Cardiac muscle cell (in vitro differentiated cells and primary cell): ENCODE measurements around the gene ESPNL. TPM values are rescaled to one million over a fixed set of nuclear protein-coding genes. Genes with fewer than 3 reads are reported as not detected.
"Not testable (repeated sequence)": the region's sequence is repeated elsewhere in the genome, so short reads cannot be mapped to it uniquely, and the experiment has no call there.

Source experiments
- DNase-seq, 2 donors: peaks; one replicate each; pipeline versions ENCODE4 v3.0.0 to v3.0.0-alpha.2; 2010 to 2017; ENCODE audit warnings: low read depth in 1 of 2, low spot score in 1 of 2
- H3K27ac ChIP-seq: fragments of 200-600 bp; sonication (generic); 2 replicates; pipeline ENCODE4 v1.5.1; 2016
- H3K27me3 ChIP-seq: fragments of 200-600 bp; sonication (generic); 2 replicates; pipeline ENCODE4 v1.6.0; 2016; ENCODE audit warnings: control low read depth
- H3K36me3 ChIP-seq: fragments of 200-600 bp; sonication (generic); 2 replicates; pipeline ENCODE4 v1.5.1; 2016; ENCODE audit warnings: control low read depth
- H3K4me1 ChIP-seq: fragments of 200-600 bp; sonication (generic); 2 replicates; pipeline ENCODE4 v1.8.1; 2017; ENCODE audit warnings: low read depth, mild to moderate bottlenecking, mixed run types
- H3K4me3 ChIP-seq: fragments of 200-600 bp; sonication (generic); 2 replicates; pipeline ENCODE4 v1.5.1; 2016; ENCODE audit warnings: mild to moderate bottlenecking
- H3K9me3 ChIP-seq: fragments of 200-600 bp; sonication (generic); 2 replicates; pipeline ENCODE4 v1.5.1; 2017; ENCODE audit warnings: low read depth, mild to moderate bottlenecking, control low read depth
- CTCF ChIP-seq: IDR thresholded peaks from 2 replicates; pipeline ENCODE4 v1.5.1; 2012; ENCODE audit warnings: low read depth, mild to moderate bottlenecking, low read length
- polyA plus RNA-seq: library from polyadenylated mRNA; unstranded; fragments of >200 nt; fragmentation: Nextera tagmentation; extraction: Ambion mirVana; gene quantifications from 2 replicates; pipeline ENCODE4 v1.2.1, GENCODE V29; 2016
- total RNA-seq: library from RNA; depleted of rRNA; stranded (reverse); fragments of >200 nt; gene quantifications from 2 replicates; pipeline ENCODE4 v1.2.3, GENCODE V29; 2016

The ESPNL gene
- total and polyA plus RNA-seq, 2 experiments from 2014 or later, result 5.3 to 8.5 TPM

- Histone ChIP-seq H3K4me3 (no peak overlapping the region), H3K9me3 (no peaks in the 10 kb centered on the region), H3K27me3 (no peaks in the 10 kb centered on the region), H3K27ac (no peak overlapping the region), H3K4me1 (no peaks in the 10 kb centered on the region), H3K36me3 (peaks cover 24% of the 10 kb centered on the region)
- no peak for TF ChIP-seq CTCF
- no peak for DNase-seq
These were observed 34.9 kb upstream of the ESPNL start for GRCh38 chr2:238065071-238065846.

- TF ChIP-seq CTCF, result no peak
- no peak overlapping the region for H3K4me3 ChIP-seq
- H3K27me3 ChIP-seq, result no peaks in the 10 kb centered on the region
- no peaks in the 10 kb centered on the region for H3K4me1 ChIP-seq
- peaks cover 24% of the 10 kb centered on the region for H3K36me3 ChIP-seq
- no peaks in the 10 kb centered on the region for H3K9me3 ChIP-seq
- H3K27ac ChIP-seq, result no peak overlapping the region
- no peak for DNase-seq
These were observed 33.9 kb upstream of the ESPNL start for GRCh38 chr2:238066218-238066617.

- H3K4me3 ChIP-seq, H3K9me3 ChIP-seq, H3K4me1 ChIP-seq, H3K27ac ChIP-seq, DNase-seq, H3K27me3 ChIP-seq: not testable (repeated sequence)
- H3K36me3 ChIP-seq, result peaks cover 24% of the 10 kb centered on the region
These were observed 33.4 kb upstream of the ESPNL start for GRCh38 chr2:238066718-238067117.

- Histone ChIP-seq H3K4me1 (no peaks in the 10 kb centered on the region), H3K4me3 (no peak overlapping the region), H3K27ac (no peak overlapping the region), H3K27me3 (no peaks in the 10 kb centered on the region), H3K36me3 (peaks cover 24% of the 10 kb centered on the region), H3K9me3 (no peaks in the 10 kb centered on the region)
- TF ChIP-seq CTCF, result no peak
- no peak for DNase-seq
These were observed 32.2 kb upstream of the ESPNL start for GRCh38 chr2:238067939-238068338.

GRCh38 chr2:238069021-238069709, 31.0 kb upstream of the ESPNL start:
- Histone ChIP-seq H3K4me1 (no peaks in the 10 kb centered on the region), H3K27me3 (no peaks in the 10 kb centered on the region), H3K36me3 (peaks cover 24% of the 10 kb centered on the region), H3K27ac (no peak overlapping the region), H3K9me3 (no peaks in the 10 kb centered on the region), H3K4me3 (no peak overlapping the region)
- TF ChIP-seq CTCF, result no peak
- DNase-seq, result no peak

- Histone ChIP-seq H3K36me3 (peaks cover 22% of the 10 kb centered on the region), H3K27me3 (no peaks in the 10 kb centered on the region), H3K4me1 (no peaks in the 10 kb centered on the region), H3K27ac (no peak overlapping the region), H3K9me3 (no peaks in the 10 kb centered on the region), H3K4me3 (no peak overlapping the region)
- no peak for DNase-seq
- no peak for TF ChIP-seq CTCF
These were observed 30.3 kb upstream of the ESPNL start for GRCh38 chr2:238069877-238070276.
